GM21423 (cell line): ENCODE measurements around the gene SH3PXD2B.
"Not testable (repeated sequence)": the region's sequence is repeated elsewhere in the genome, so short reads cannot be mapped to it uniquely, and the experiment has no call there.

Experiments
- ATAC-seq: cut with Tn5 transposase; IDR thresholded peaks from one replicate; pipeline ENCODE4 v1.9.1; 2021; ENCODE audit warnings: mild to moderate bottlenecking, moderate library complexity; ENCODE audit not compliant: unreplicated experiment

SH3PXD2B gene

DNA sequence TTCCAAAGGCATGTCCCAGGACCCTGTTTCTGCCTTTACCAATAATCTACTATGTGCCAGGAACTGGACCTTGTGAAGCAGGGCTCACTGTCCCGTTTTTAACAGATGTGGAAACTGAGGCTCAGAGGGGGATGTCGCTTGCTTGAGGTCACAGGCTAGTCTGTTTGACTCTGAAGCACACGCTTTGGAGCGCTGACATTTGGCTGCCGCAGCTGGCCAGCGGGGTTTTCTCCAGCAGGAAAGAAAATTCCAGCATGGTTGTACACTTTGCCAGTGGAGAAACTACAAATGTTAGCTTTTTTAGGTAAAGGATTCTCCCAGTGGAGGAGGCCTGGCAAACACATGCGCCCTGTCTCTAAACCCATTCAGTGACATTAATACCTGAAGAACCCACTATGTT lies 50.5 kb downstream of the SH3PXD2B start:
- ATAC-seq: no peak

DNA sequence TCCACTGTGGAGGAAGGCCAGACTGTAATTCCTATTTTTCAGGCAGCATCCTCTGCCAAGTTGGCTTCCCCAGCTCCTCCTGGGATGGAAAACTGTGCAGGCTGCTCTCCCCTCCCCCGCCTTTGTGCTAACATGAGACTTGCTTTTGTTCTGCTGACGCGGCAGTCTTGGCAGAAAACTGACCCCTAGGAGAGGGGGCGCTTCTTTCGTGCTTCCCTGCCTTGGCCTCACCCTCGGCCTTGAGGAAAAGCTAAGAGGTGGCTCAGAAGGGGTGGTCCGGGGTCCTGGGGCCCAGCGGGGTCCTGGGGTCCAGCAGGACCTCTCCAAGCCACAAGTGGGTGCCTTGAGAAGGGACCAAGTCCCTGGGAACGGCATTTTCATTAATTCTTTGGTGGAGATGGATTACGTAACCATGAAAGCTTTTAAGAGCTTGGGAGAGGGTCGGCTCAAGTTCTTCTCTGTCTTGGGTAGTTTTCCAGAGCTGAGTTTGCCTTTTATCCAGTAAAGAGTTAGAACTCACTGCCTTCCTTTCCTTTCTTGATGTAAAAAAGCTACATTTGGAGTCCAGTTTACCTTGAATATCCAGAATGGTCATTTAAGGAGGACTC lies 51.0 kb downstream of the SH3PXD2B start:
- ATAC-seq: no peak

- no peak for ATAC-seq
Measured at GRCh38 chr5:172402531-172403188, 51.7 kb downstream of the SH3PXD2B start.

- not testable (repeated sequence) for ATAC-seq
Measured at GRCh38 chr5:172402031-172402430, 52.3 kb downstream of the SH3PXD2B start.

DNA sequence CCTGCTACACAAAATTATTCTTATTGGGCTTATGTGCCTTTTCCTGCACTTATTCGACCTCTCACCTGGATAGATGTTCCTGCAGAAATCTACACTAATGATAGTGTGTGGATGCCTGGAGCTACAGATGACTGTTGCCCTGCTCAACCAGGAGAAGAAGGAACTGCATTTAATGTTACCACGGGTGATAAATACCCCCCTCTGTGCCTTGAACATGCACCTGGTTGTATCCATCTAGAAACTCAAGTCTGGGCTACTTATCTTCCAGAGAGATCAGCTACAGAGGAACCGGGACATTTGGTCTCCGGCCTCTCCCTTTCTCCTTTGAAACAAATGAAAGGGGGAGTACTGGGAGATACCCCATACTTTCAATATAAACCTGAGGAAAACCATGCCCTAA lies 54.5 kb downstream of the SH3PXD2B start:
- ATAC-seq: no peak

- ATAC-seq: no peak
Measured at GRCh38 chr5:172399336-172399735, 55.0 kb downstream of the SH3PXD2B start.

GRCh38 chr5:172398645-172399044 lies 55.7 kb downstream of the SH3PXD2B start:
- not testable (repeated sequence) for ATAC-seq

DNA sequence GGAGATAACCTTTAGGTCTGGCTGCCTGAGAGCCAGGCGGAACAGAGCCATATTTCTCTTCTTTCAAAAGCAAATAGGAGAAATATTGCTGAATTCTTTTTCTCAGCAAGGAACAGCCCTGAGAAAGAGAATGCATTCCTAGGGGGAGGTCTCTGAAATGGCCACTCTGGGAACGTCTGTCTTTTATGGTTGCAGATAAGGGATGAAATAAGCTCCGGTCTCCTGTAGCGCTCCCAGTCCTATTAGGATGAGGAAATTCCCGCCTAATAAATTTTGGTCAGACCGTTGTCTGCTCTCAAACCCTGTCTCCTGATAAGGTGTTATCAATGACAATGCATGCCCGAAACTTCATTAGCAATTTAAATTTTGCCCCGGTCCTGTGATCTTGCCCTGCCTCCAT lies 57.3 kb downstream of the SH3PXD2B start:
- not testable (repeated sequence) for ATAC-seq

DNA sequence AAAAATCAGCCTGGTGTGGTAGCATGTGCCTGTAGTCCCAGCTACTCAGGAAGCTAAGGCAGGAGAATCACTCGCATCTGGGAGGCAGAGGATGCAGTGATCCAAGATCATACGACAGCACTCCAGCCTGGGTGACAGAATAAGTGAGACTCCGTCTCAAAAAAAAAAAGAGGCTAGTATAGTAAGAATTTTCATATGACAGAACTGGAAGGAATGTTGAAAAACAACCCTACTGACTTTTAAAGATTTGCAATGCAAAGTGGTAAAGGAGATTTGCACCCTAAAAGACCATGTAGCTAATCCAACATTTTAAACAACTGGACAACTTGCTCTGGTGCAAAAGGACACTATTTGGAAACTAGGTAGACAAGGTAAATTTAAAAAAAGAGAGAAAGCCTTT lies 58.1 kb downstream of the SH3PXD2B start:
- no peak for ATAC-seq

DNA sequence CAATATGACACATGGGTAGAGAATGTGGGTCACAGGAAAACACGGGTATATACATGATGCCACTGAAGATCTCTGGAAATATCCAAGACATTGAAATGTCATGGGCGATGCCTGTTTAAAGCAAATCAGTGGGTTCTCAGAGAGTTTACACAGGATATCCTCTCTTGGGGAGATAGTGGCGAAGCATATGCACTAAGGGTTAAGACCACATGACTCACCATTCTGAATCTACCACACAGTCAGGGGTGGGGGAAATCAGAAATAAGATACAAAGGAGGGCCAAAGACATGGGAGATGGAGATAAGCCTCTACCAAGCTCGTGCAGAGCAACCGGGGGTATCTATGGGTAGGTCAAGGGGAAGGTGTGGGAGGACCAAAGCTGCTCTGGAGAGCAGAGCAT lies 58.8 kb downstream of the SH3PXD2B start:
- no peak for ATAC-seq

- ATAC-seq: no peak
Measured at GRCh38 chr5:172389578-172390112, 64.7 kb downstream of the SH3PXD2B start.

GRCh38 chr5:172388246-172388733 lies 66.0 kb downstream of the SH3PXD2B start:
- ATAC-seq: no peak

DNA sequence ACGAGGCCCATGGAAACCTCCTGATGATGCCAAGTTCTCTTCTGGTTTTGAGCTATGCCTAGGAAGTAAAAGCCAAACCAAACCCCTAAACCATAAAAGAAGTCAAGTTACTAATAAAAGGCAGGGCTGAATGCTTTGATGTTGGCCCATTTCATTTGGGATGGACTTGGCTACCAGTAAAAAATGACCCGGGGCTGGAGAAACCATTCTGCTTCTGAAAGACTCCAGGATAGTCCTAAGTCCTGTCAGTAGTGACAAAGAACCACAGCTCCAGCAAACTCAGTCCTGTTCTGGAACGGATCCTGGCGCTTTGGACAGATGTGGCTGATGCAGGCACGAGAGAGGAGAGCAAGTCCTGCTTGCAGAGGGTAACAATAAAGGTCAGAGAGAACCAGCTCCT lies 68.6 kb downstream of the SH3PXD2B start:
- ATAC-seq: no peak

DNA sequence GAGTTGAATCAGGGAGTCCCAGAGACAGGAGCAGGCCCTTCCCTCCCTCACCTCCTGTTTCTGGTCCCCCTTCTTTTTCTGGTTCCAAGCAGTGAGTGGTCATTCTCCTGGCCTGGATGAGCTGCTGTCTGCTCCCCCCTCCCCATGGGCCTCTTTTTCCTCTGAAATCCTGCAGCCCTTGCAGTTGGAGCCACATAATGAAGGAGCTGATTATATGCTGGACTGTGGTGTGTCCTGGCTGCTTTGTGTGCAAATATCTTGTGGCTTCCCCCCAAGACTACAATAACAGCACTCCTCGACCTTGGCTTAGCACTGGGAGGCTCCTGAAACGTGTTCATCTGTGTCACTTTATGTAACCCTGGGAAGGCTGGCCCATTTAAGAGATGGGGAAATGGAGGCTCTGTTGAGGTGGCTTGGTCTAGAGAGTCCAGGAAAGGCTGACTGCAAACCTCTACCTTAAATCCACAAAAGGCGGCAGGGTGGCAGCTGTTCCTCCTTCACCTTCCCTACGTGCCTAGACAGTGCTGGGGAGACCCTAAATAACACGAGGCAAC lies 69.2 kb downstream of the SH3PXD2B start:
- ATAC-seq: no peak

GRCh38 chr5:172383191-172383802 lies 71.0 kb downstream of the SH3PXD2B start:
- no peak for ATAC-seq

DNA sequence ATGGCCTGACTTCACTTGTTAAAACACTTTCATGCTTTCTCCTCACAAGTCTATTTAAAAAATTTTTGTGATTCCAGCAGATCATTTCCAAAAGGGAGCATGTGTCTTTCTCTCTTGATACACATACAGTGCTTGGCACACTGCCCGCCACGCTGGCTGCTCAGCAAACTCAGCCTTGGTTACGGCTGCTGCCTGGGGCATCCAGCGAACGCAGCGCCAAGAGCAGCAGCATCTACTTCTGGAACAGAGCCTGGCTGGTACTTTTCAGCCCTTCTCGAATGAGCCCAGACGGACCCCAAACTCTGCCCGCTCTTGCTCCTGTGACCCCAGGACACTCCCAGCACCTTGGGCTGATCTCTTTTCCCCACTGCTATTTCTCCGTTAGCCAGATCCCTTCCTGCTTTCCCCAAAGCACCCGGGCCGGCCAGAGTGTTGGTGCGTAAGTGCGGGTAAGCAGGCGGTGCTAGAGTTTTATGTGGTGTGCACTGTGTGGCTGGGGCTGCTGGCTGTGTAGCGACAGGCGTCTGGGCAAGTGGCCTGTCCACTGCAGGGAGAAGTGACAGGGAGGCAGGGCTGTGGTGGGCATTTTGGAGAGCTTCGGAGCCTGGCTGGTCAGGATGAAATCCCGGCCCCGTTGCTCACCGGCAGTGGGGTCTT lies 73.2 kb downstream of the SH3PXD2B start:
- ATAC-seq: no peak

GRCh38 chr5:172380301-172380986 lies 73.9 kb downstream of the SH3PXD2B start:
- ATAC-seq: no peak

- no peak for ATAC-seq
Measured at GRCh38 chr5:172379481-172379880, 74.8 kb downstream of the SH3PXD2B start.

GRCh38 chr5:172377856-172378255 lies 76.5 kb downstream of the SH3PXD2B start:
- no peak for ATAC-seq

DNA sequence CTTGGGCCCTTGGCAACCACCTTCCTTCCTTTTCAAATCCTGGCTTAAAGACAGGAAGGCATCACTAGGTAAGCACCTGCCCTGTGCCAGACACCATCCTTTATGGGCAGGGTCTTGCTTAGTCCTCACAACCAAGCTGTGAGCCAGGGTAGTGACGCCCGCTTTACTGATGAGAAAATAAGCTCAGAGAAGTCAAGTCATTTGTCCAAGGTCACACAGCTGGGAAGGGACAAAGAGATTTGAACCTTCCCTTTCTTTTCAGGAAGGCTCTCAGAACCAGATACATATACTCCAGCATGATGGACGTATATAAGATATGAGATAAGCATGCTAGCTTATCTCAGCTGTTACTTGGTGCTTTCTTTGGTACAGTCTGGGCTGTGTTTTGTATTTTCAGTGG lies 76.9 kb downstream of the SH3PXD2B start:
- no peak for ATAC-seq

- ATAC-seq: no peak
Measured at GRCh38 chr5:172374783-172375182, 79.5 kb downstream of the SH3PXD2B start.
